ENCODE data around the gene BAX. TPM values are rescaled to one million over a fixed set of nuclear protein-coding genes. Genes with fewer than 3 reads are reported as not detected.
A peak's percentile ranks its signal among the peaks of the same experiment; 100 is the strongest.

The BAX gene
- polyA plus RNA-seq, 1 of the 3 experiments (the other 2 are of a cell fraction): 640 TPM

GRCh38 chr19:48989701-48990291 is 35.1 kb downstream of the BAX start:
- ChIA-PET POLR2A (no interaction called here), CTCF (interaction anchor here (6.2 kb wide), 1 partner anchor 18 kb away, joined by 54 read pairs; no protein-coding TSS in a partner anchor)
- Histone ChIP-seq H3K27ac (ENCODE audit: low read depth in 2 of 2, low read length in 1 of 2) (no peak overlapping the region), H3K9ac (no peak overlapping the region), H2AFZ (ENCODE audit: low read depth) (no peak overlapping the region), H4K20me1 (ENCODE audit: insufficient read depth) (no peaks in the 10 kb centered on the region), H3K4me1 (ENCODE audit: control insufficient read depth in 1 of 2, insufficient read depth in 2 of 2, low read depth in 1 of 2, low read length in 1 of 2) (peaks cover 0 to 11% of the 10 kb centered on the region in 2 experiments; a peak in 1 of 4 replicates), H3K79me2 (ENCODE audit: insufficient read depth) (peaks cover 51% of the 10 kb centered on the region), H3F3A (replicated peaks; ENCODE audit: insufficient read depth) (peaks cover 8% of the 10 kb centered on the region), H3K9me3 (no peaks in the 10 kb centered on the region), H3K4me3 (ENCODE audit: low read depth in 2 of 2, low read length in 1 of 2) (no peak overlapping the region), H3K27me3 (ENCODE audit: insufficient read depth) (no peaks in the 10 kb centered on the region), H3K36me3 (replicated peaks in 1 of 2; ENCODE audit: control insufficient read depth in 1 of 2, insufficient read depth in 2 of 2, low read length in 1 of 2) (peaks cover 5 to 27% of the 10 kb centered on the region in 2 experiments), H3K4me2 (no peak overlapping the region), H3K9me2 (no peaks in the 10 kb centered on the region)
- DNase-seq: no peak
- TF ChIP-seq FOXJ3 (CRISPR knock-in tag; IDR thresholded peaks at IDR 0.05) (no peak), EZH2phosphoT487 (IDR thresholded peaks at IDR 0.05; ENCODE audit: borderline replicate concordance, low read depth) (no peak)
- 94% methylated on average over 14 of the region's 17 CpGs for WGBS (ENCODE audit: low lambda C conversion rate)

GRCh38 chr19:48990400-48990799 is 35.7 kb downstream of the BAX start:
- H3K9me3 ChIP-seq: no peaks in the 10 kb centered on the region
- H3K27ac ChIP-seq (ENCODE audit: low read depth in 2 of 2, low read length in 1 of 2): no peak overlapping the region
- H4K20me1 ChIP-seq (ENCODE audit: insufficient read depth): no peaks in the 10 kb centered on the region
- TF ChIP-seq TCF12 (IDR thresholded peaks at IDR 0.05) (no peak), SIN3A (IDR thresholded peaks at IDR 0.05; ENCODE audit: borderline replicate concordance, low read depth, low read length) (no peak), TEAD4 (IDR thresholded peaks at IDR 0.05; ENCODE audit: borderline replicate concordance, insufficient read depth) (no peak), FOSL2 (IDR thresholded peaks at IDR 0.05; ENCODE audit: borderline replicate concordance, low read depth) (no peak), JUND (IDR thresholded peaks at IDR 0.05) (no peak), EZH2phosphoT487 (IDR thresholded peaks at IDR 0.05; ENCODE audit: borderline replicate concordance, low read depth) (no peak), CHD2 (IDR thresholded peaks at IDR 0.05; ENCODE audit: low read length, partially characterized antibody) (no peak), MAX (IDR thresholded peaks at IDR 0.05; ENCODE audit: low read depth) (no peak), GATA2 (CRISPR knock-in tag; IDR thresholded peaks at IDR 0.05) (no peak), RCOR1 (IDR thresholded peaks at IDR 0.05; ENCODE audit: low read length) (no peak), NRF1 (IDR thresholded peaks at IDR 0.05; ENCODE audit: low read depth, low read length) (no peak), SMC3 (IDR thresholded peaks at IDR 0.05; ENCODE audit: low read depth, low read length) (no peak), ZBTB33 (IDR thresholded peaks at IDR 0.05; ENCODE audit: borderline replicate concordance, low read depth) (no peak), CTCF (IDR thresholded peaks at IDR 0.05) (no peak), MXI1 (IDR thresholded peaks at IDR 0.05; ENCODE audit: low read depth, low read length) (no peak)
- peaks cover 8% of the 10 kb centered on the region for H3F3A ChIP-seq (replicated peaks; ENCODE audit: insufficient read depth)
- H3K4me3 ChIP-seq (ENCODE audit: low read depth in 2 of 2, low read length in 1 of 2): no peak overlapping the region
- WGBS (ENCODE audit: low lambda C conversion rate): 93% methylated on average over 4 of the region's 4 CpGs
- H3K27me3 ChIP-seq (ENCODE audit: insufficient read depth): no peaks in the 10 kb centered on the region
- H3K36me3 ChIP-seq (replicated peaks in 1 of 2; ENCODE audit: control insufficient read depth in 1 of 2, insufficient read depth in 2 of 2, low read length in 1 of 2): peaks cover 3 to 27% of the 10 kb centered on the region in 2 experiments
- CTCF ChIA-PET: interaction anchor here (1.8 to 6.2 kb wide), 2 partner anchors 9 to 19 kb away, joined by 5 to 54 read pairs; no protein-coding TSS in a partner anchor
- H3K79me2 ChIP-seq (ENCODE audit: insufficient read depth): peaks cover 57% of the 10 kb centered on the region
- 0 out of 2 replicates have a peak overlapping the region, but pooled peaks have one; percentile 4 for H3K9ac ChIP-seq
- H3K4me1 ChIP-seq (ENCODE audit: control insufficient read depth in 1 of 2, insufficient read depth in 2 of 2, low read depth in 1 of 2, low read length in 1 of 2): peaks cover 0 to 17% of the 10 kb centered on the region in 2 experiments; a peak in 1 of 4 replicates
- no peak overlapping the region for H3K4me2 ChIP-seq
- H2AFZ ChIP-seq (ENCODE audit: low read depth): no peak overlapping the region
- H3K9me2 ChIP-seq: no peaks in the 10 kb centered on the region
- POLR2A ChIA-PET: no interaction called here
- no peak for DNase-seq

All from SK-N-SH (cell line).